Cardiac septum (tissue), 1 donor: Measurements from ENCODE around the gene CFAP119. TPM values are rescaled to one million over a fixed set of nuclear protein-coding genes. Genes with fewer than 3 reads are reported as not detected.
A peak's percentile ranks its signal among the peaks of the same experiment; 100 is the strongest.

Source experiments
- DNase-seq: peaks from one replicate; pipeline ENCODE4 v3.0.0-alpha.2; 2020; ENCODE audit warnings: low spot score
- intact Hi-C: fragments of 100-400 bp; cut with DNase I; formaldehyde crosslinking; loops from one replicate; pipeline ENCODE4 v1.14.0; 2022
- total RNA-seq: library from RNA; stranded (reverse); fragmentation: NEBNext Ultra II Directional; extraction: Animal tissue kit (Norgen Biotek cat#: 25700); gene quantifications from one replicate; pipeline ENCODE4 v1.2.1, GENCODE V29; 2021
- donor health status: DM: no; HTN: no; CAD: no.

CFAP119 gene
- total RNA-seq, 1 donor from 2014 or later, result 1.0 TPM

- no peak for DNase-seq
- intact Hi-C loops, result no loop called here
These were observed 14.5 kb downstream of the CFAP119 start for GRCh38 chr16:30747331-30747730.

GRCh38 chr16:30746638-30747175, 15.2 kb downstream of the CFAP119 start:
- intact Hi-C loops, result no loop called here
- DNase-seq, result no peak

- DNase-seq, result no peak
- intact Hi-C loops, result no loop called here
These were observed 16.8 kb downstream of the CFAP119 start for GRCh38 chr16:30745082-30745481.

GRCh38 chr16:30744183-30744582, 17.7 kb downstream of the CFAP119 start:
- DNase-seq, result peak; percentile 38
- intact Hi-C loops, result no loop called here

- DNase-seq, result peak; percentile 56
- intact Hi-C loops, result no loop called here
These were observed 18.1 kb downstream of the CFAP119 start for GRCh38 chr16:30743716-30744115.

- intact Hi-C loops, result no loop called here
- DNase-seq, result peak; percentile 55
These were observed 20.4 kb downstream of the CFAP119 start for GRCh38 chr16:30741461-30741914.

- intact Hi-C loops, result no loop called here
- peak; percentile 89 for DNase-seq
These were observed 21.3 kb downstream of the CFAP119 start for GRCh38 chr16:30740364-30741251.

- intact Hi-C loops, result no loop called here
- peak; percentile 72 for DNase-seq
These were observed 22.6 kb downstream of the CFAP119 start for GRCh38 chr16:30738984-30739951.

GRCh38 chr16:30737794-30738648, 23.8 kb downstream of the CFAP119 start:
- intact Hi-C loops, result no loop called here
- DNase-seq, result peak; percentile 62

GRCh38 chr16:30736995-30737793, 24.7 kb downstream of the CFAP119 start:
- intact Hi-C loops, result no loop called here
- DNase-seq, result peak; percentile 53

GRCh38 chr16:30731411-30731810, 30.5 kb downstream of the CFAP119 start:
- intact Hi-C loops, result no loop called here
- DNase-seq, result no peak

GRCh38 chr16:30728899-30729672, 32.8 kb downstream of the CFAP119 start:
- no peak for DNase-seq
- intact Hi-C loops, result no loop called here

GRCh38 chr16:30728321-30728720, 33.5 kb downstream of the CFAP119 start:
- intact Hi-C loops, result no loop called here

GRCh38 chr16:30725418-30725792, 36.5 kb downstream of the CFAP119 start:
- intact Hi-C loops, result no loop called here
- DNase-seq, result peak; percentile 62

More at GRCh38 chr16:30728321-30728720, 33.5 kb downstream of the CFAP119 start:
- no peak for DNase-seq

GRCh38 chr16:30724641-30725417, 37.0 kb downstream of the CFAP119 start:
- DNase-seq, result peak; percentile 80
- intact Hi-C loops, result no loop called here

GRCh38 chr16:30723725-30724355, 38.0 kb downstream of the CFAP119 start:
- intact Hi-C loops, result no loop called here
- DNase-seq, result peak; percentile 46
